Occipital lobe (tissue), 2 donors: Measurements from ENCODE around the gene SNCB. TPM values are rescaled to one million over a fixed set of nuclear protein-coding genes. Genes with fewer than 3 reads are reported as not detected.

Experiments used
- DNase-seq: peaks from one replicate; lab custom pipeline; 2025; lab: John Stamatoyannopoulos, UW
- total RNA-seq: library from RNA; depleted of rRNA; stranded (reverse); fragments of >200 nt; gene quantifications from one replicate; pipeline ENCODE4 v1.2.3, GENCODE V29; 2014

SNCB gene
- total RNA-seq: 12.6 TPM

DNA sequence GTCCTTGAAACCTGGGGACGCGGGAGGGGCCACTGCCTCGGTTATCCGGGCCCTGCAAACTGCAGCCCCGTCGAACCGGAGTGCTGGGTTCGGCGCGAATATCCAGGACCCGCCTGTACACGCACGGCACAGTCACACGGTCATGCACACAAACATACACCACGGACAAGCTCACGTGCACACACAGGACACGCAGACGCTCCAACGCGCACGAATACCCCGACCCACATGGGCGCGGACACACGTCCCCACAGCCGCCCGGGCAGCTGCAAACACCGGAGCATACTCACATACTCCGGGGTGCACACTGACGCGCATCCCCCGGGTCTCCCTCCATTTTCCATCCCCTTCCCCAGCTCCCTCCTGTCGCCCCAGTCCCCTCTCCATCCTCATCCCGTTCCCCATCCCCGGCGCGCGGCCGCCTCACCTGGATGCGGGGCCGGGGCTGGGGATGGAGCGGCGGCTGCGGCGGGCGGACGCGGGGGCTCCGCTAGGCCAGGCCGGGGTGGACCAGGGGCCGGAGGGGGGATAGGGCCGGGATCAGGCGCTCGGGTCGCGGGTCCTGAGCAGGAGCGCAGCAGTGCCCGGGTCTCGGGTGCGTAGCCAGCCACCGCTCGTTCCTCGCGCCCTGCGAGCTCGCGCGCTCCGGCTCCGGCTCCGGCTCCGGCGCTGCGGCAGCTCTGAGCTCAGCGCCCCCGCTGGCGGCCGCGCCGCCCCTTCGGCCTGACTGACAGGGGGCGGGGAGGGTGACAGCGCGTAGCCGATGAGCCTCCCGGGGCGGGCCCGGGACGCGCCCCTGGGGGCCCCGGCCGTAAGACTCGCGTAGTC lies at the start of gene SNCB, which contains the start of gene EIF4E1B:
Gene SNCB, minus strand, starts transcription at position 682 of the 828 bp plus-strand sequence. CDS start 880 bp downstream, outside the sequence.
Gene EIF4E1B, plus strand, starts transcription at position 823 of the 828 bp plus-strand sequence. CDS start 12,113 bp downstream, outside the sequence.
- DNase-seq: peak; percentile 47

DNA sequence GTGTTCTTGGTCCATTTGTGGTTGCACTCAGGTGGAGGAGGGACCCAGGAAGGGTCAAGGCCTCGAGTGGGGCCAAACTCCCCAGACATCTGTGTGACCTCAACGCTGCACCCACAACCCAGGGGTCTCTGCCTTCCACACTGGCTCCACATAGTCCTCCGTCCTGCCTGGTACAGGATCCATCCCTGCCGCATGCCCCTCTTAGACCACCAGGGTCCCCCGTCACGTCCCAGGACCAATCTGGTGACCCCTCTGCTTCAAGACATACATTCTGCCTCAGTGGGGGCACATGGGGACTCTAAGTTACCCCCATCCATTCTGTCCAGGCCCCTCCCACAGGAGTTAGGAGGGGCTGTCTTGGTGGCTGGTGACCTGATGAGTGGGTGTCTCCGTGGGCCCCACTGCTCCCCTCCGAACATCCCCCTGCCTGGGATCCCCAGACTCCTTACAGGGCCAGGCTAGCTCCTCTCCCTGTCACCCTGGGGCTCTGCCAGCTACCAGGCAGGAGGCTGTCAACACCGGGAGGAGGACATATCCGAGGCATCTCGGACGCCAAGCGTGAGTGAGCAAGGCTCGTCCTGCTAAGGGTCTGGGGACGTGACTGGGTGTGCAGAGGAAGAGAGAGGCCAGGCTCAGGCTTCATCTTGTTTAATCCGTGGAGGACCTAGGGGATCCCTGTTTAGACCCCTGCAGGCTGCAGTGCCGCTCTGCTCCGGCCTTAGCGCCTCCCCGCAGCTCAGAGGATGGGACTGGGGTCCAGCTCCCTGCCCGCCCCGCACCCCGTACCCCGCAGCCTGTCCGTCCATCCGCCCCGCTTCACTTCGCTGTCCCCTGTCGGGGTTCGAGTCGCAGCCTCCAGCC lies 49.3 kb upstream of the SNCB start:
- no peak for DNase-seq

DNA sequence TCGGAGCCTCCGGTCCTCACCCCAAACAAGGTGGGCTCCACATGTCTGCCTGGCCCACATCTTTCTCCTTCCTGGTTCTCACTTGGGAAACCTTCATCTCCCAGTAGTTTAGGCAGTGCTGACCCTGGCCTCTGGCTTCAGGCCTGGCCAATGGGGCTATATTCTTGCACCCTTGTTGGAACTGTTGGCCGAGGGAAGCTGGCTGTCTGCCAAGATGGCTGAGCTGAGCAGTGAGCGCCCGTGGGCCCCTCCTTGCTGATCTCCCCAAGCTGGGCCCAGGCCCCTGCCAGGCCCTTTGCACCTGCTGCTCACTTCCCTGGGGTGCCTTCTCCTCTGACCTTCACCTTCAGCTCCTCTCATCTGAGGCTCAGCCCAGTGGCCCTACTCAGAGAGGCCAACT lies 48.2 kb upstream of the SNCB start:
- DNase-seq: no peak

DNA sequence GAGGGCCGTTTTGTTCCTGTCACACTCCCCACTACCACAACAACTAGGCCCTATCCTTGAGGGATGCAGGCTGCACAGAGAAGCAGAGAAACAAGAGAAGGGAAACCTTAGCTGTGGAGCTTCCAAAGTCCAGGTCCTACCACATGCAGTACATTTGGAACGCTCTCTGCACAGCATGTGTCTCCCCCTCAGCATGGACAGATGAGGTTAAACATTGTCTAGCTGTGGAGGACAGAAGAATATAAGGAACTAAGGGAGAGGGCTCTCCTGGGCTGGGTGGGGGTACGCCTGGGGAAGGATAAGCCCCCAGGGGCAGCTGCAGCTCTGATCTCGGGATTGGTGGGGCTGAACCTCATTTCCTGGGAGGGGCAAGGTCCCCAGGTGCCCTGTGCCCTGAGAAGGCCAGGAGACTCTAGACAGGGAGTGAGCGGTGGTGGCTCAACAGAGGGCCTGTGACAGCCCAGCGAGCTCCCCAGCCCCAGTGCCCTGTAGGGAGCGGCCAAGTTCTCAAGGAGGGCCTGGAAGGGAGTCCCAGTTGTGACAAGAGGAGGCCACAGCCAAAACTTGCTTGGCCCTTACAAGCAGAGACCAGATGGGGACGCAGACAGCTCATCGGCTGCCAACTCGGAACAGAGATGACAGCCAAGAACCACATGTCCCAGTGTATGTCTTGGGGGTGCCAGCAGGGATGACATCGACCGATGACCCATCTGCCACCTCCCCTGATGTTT lies 47.0 kb upstream of the SNCB start:
- DNase-seq: peak; percentile 25

DNA sequence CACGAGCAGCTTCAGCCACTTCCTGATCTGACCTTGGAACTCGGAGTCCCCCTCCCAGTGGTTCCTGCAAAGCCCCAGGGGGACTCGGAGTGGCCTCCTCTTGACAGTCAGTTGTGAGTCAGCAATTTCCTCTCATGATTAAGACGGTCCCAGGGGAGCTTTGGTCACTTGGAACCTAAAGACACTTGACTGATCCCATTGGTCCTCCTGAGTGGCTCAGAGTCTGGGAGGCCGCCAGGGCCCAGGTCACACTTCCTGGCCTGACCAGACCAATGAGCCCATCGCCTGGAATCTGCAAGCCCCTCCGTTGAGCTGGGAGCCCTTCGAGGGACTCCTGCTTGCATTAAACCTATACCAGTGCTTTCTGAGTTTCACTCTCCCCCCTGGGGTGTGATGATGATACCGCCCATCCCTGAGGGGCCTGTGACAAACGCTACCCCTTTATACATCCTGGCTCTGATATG lies 46.1 kb upstream of the SNCB start:
- no peak for DNase-seq

DNA sequence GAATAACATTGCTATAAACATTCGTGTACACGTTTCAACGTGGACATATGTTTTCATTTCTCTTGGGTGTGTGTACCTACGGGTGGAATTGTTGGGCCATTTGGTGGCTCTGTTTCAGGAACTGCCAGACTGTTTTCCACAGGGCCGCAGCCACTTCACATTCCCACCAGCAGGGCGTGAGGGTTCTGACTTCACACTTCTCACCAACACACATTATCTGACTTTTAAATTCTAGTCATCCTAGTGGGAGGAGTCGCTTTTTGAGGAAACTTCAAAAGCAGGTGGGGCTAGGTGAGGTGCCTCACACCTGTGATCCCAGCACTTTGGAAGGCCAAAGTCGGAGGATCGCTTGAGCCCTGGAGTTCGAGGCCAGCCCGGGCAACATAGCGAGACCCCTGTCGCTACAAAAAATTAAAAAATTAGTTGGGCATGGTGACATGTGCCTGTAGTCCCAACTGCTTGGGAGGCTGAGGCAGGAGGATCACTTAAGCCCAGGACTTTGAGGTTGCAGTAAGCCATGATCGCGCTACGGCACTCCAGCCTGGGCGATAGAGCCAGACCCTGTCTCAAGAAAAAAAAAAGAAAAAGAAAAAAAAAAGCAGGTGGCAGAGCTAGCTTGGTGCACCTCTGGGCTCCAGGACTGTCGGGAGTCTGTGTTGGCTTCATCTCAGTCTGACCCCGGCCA lies 45.5 kb upstream of the SNCB start:
- DNase-seq: no peak

DNA sequence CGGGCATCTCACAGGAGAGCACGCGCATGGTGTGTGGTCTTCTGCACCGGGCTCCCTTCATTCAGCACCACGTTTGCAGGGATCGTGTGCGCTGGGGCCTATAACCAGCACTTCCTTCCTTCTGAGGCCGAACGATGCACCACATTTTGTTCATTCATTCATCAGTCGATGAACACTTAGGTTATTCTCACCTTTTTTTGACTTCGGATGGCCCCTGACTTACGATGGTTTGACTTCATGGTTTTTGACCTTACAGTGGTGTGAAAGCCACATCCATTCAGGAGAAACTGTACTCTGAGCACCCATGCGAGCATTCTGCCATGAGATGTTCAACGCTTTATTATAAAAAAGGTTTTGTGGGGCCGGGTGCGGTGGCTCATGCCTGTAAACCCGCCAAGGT lies 44.5 kb upstream of the SNCB start:
- DNase-seq: no peak

DNA sequence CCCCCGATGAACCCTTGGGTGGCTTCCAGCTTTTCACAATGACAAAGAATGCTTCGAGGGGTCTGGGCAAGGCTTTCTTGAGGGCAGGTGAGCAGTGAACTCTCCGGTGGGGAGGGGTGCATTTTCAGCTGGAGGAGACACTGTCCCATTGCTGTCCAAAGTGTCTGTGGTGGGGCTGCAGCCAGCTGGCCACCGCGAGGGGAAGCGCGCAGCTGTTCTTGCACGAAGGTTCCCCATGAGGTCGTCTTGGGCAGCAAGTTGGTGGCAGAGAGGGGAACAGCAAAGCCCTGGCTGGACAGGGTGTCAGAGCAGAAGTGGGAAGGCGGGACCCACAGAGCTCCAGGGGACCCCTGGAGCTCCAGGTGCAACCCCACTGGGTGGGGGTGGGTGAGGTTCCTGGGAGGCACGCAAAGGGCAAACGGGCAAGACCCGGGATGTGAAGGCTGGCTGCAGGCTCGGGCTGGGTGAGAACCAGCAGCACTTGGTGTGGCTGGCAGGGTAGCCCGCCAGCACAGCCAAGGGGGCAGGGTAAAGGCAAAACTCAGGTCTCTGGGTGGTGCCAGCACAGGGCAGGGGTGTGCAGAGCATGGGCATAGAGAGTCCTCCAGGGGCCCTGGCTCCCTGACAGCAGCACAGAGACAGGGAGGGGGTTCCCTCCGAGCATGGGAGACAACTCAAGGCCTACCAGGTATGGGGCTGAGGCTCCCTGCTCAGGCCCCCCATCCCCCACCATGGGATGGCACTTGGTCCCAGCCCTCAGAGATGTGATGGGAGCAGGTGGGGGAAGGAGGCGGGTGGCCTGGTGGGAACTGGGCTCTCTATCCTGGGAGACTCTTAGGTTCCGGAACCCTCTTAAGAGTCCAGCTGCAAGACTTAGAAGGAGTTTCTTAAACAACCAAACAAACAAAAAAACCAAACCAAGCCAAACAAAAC lies 43.6 kb upstream of the SNCB start:
- DNase-seq: no peak

DNA sequence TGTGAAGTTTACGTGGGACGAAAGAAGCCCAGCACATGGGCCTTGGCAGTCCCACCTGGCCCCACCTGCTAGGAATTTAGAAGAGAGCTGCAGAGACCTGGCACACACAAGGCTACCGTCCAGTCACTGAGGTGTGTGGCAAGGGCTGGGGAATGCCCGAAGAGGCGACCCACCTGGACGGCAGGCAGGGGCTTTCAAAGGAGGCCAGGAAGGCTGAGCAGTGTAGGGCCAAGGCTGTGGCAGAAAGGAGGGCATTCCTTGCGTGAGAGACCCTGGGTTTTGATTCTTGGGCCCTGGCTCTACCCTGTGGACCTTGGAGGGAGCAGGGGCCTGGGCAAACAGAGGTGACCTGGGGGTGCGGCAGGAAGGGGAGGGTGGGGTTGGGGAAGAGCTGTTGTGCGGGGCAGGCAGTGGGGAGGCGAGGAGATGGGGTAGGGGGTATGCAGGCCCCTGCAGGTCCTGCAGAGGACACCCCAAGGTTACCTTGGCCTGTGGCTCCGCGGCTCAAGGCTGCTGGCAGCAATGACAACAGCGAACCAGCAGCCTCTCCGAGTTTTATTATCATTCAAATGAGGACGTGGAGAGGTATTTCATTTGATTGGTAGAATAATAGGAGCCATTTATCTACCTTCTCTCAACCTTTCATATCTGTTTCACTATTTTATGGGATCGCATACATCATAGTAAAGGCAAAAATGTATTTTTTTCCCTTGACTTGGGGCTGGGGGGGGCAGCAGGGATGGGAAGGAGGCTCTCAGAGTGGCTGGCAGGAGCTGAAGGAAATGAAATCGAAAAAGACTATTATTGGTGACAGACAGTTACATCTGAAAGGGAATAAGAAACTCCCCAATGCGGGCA lies 41.8 kb upstream of the SNCB start:
- no peak for DNase-seq

DNA sequence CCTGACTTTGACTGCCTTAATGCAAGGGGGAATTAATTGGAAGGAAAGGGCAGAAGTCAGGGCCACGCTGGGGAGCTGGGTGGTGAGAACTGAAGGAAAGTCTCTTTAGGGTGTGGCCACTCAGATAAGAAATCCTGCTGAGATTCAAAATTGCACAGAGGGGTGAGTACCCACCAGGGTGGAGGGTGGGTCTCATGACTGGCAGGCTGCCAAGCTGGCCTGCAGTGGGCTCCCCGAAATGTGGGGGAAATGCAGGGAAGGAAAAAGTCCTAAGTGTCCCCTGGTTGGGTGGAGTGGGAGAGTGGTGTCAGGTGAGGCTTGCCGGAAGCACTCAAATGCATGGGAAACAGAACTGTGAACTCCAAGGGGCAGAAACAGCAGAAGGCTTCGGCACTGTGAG lies 41.1 kb upstream of the SNCB start:
- DNase-seq: no peak

DNA sequence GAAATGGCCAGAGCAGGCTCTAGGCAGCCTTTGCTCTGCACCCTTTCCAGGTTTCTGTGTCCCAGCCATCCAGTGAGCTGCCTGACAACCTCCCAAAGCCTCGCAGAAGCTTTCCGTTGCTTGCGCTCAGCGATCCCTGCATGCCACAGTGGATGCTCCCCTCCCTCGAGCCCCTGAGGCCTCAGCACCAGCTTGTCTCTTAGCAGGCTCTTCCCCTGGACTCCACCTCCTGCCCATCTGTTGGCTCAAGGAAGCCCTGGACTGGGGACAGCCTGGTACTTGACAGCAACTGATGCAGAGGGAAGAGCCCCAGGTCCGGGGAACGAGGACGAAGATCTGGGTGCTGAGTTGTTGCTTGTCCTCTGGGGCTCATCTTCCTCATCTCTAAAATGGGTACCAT lies 40.1 kb upstream of the SNCB start:
- no peak for DNase-seq

DNA sequence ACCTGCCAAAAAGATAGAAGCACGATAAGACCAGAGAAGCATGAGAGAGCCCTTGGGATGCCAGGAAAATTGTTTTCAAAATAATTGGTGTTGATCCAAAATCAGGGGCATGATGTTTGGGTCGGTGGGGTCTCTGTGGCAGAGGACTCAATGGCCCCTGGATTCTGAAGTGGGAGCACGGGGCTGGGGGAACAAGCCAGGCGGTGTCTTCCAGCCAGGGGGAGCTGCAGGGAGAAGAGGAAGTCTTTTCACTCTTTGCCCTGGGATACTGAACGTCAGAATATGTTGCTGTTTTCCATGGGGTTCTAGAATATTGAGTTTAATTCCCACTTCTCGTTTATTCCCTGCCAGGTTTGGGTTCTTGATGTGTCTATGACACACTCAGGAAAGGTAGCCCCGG lies 37.3 kb upstream of the SNCB start:
- DNase-seq: no peak

DNA sequence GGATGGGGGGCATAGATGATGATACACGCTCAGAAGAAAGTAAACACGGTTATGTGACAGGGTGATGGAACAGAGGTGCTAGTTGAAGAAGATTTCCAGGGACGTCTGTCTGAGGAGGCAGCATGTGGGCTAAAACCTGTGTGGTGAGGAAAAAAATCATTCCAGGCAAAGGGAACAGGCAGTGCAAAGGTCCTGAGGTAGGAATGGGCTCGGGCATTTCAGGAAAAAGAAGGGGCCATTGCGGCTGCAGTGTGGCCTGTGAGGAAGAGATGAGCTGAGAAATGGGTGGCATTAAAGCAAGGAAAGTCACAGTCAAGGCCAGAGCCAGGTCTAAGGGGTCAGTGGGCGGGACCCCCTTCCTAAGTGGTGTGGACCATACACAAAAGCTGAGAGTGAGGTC lies 35.2 kb upstream of the SNCB start:
- no peak for DNase-seq

DNA sequence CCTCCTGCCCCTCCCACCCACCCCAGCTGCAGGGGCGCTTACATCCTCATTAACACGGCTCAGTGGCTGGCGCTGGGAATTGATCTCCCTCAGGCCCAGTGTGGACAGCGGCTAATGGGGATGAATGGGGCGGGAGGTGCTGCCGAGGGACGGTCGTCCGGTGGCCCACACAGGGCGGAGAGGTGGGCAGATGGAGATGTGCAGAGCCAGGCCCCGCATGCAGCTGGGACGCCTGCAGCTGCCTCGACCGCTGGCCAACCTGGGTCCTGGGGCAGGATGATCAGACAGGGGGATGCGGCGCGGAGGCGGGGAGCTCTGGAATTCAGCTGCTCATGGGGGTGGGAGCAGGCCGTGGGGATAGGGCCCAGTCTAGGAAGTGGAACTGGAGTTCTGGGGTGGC lies 34.6 kb upstream of the SNCB start:
- no peak for DNase-seq

DNA sequence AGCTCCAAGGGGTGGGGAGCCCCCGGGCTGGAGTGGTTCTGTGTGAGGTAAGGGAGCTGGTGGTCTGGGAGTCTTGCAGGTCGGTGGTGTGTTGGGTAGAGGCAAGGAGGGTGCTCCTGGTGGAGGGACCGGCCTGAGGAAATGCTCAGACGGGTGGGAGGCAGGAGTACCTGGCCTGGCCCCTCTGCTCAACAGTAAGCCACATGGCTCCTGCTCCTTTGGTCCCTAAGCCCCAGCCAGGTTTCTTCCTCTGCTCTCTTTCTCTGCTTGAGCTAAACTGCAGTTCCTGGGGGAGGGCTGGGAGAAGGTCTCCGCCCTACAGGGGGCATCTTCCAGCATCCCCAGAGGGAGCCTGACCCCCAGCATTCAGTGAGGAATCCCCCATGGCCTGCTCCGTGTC lies 34.1 kb upstream of the SNCB start:
- no peak for DNase-seq

DNA sequence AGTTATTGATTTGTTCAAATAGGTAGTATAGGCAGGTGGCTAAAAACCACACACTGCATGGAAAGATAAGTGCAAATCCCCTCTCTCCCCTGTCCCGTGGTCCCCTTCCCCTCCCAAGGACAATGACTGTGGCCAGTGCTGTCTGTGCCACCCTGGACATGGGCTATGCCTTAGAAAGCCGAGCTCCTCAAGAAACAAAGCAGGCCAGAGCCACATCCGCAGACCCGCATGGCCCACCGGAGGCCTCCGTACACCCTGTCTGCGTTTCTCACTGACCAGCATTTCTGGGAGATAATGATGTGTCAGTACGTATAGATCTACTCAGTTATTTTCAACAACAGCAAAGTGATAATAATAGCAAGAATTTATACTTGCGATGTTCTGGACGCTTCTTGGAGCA lies 33.2 kb upstream of the SNCB start:
- no peak for DNase-seq

DNA sequence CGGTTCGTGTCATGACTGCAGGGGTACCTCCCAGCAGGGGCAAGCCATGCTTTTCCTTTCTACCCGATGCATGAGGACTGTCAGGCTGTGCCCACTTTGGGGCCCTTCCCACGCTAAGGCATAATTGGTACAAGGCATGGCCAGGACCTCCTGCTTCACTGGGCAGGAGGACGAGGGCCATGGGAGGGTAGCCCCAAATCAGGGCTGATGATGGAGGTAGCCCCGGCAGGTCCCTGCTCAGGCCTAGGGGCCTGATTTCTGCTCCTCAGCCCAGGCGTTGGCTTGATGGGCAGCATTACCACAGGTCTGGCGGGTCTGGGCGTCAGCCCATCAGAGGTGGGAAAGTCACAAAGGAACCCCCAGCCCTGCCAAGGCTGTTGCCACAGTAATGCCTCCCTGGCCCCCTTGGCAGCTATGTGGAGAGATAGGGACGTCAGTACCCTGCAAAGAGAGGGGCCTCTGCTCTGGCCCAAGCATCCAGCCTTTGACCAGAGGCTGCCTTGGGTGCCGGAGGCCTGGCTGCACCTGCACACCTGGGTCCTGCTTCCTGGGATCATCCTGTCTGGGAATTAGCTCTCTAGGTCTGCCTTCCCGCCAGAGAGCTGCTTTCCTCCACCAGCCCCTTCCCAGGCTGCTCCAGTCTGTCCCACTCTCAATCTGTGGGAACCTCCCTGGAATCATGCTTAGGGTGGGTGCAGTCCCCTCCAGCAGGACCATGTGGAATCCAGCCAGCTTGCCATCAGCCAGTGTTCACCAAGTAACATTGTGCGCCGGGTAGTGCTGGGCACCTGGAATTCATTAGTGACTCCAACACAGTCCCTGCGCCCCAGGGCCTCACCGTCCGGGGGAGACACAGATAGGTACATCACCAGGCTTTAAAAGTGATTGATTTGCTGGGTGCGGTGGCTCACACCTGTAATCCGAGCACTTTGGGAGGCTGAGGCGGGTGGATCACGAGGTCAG lies 32.3 kb upstream of the SNCB start:
- no peak for DNase-seq

DNA sequence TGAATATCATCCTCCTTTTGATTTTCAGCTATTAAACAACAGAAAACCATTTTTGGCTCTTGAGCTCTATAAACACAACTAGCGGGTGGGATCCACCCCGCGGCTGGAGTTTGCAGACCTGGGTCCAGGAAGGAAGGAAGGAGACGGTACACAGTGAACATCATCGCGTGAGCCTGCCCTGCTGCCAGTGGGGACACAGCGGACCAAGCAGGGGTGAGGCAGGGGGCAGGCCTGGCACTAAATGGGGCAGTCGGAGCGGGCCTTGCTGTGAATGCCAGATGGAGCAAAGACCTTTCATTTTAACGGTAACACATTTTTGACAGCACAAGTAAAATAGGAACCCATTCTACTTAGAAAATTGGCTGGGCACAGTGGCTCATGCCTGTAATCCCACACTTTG lies 31.3 kb upstream of the SNCB start:
- DNase-seq: no peak
